ENCODE data around the gene NMRK2.

GRCh38 chr19:3898426-3898825 lies 34.4 kb upstream of the NMRK2 start:
- TF ChIP-seq CTCF (conservative IDR thresholded peaks at IDR 0.05 in 1 of 2, IDR thresholded peaks at IDR 0.05 in 1 of 2; ENCODE audit: extremely low read depth in 1 of 2, insufficient read depth in 1 of 2, low read depth in 1 of 2, low read length in 2 of 2) (no peak), EZH2 (IDR thresholded peaks at IDR 0.05; ENCODE audit: borderline replicate concordance, low read length) (no peak)
